Heart right ventricle (tissue), 16 donors: ENCODE measurements around the gene AFG1L. TPM values are rescaled to one million over a fixed set of nuclear protein-coding genes. Genes with fewer than 3 reads are reported as not detected.

Source experiments
- ATAC-seq, 8 donors: fragments of 200-7000 bp; cut with Tn5 transposase; one replicate each; pipeline ENCODE4 v1.9.1; 2020; ENCODE audit warnings: mild to moderate bottlenecking in 8 of 8, moderate library complexity in 8 of 8, moderate number of reproducible peaks in 1 of 8
- DNase-seq, 2 donors: peaks; one replicate each; pipeline ENCODE4 v3.0.0-alpha.2; 2020
- H3K27ac ChIP-seq, 10 donors: fragments of 200-600 bp; sonication (generic) in 2 of 10; one replicate each; pipeline versions ENCODE4 v1.5.0 to v1.8.0; 2020 to 2022; ENCODE audit warnings: mild to moderate bottlenecking in 3 of 10
- H3K27me3 ChIP-seq, 7 donors: fragments of 200-600 bp; one replicate each; pipeline ENCODE4 v1.8.0; 2021 to 2022; ENCODE audit warnings: mild to moderate bottlenecking in 2 of 7
- H3K36me3 ChIP-seq, 9 donors: fragments of 200-600 bp; sonication (generic) in 1 of 9; one replicate each; pipeline versions ENCODE4 v1.5.0 to v1.8.0; 2020 to 2022; ENCODE audit warnings: mild to moderate bottlenecking in 2 of 9
- H3K4me1 ChIP-seq, 9 donors: fragments of 200-600 bp; sonication (generic) in 1 of 9; one replicate each; pipeline versions ENCODE4 v1.5.0 to v1.8.0; 2020 to 2022; ENCODE audit warnings: mild to moderate bottlenecking in 4 of 9
- H3K4me3 ChIP-seq, 10 donors: fragments of 200-600 bp; sonication (generic) in 2 of 10; one replicate each; pipeline versions ENCODE4 v1.5.0 to v1.8.0; 2020 to 2022; ENCODE audit warnings: mild to moderate bottlenecking in 7 of 10, moderate library complexity in 2 of 10
- H3K9me3 ChIP-seq, 11 donors: fragments of 200-600 bp in 10 of 11; sonication (generic) in 2 of 11; one replicate each; pipeline versions ENCODE4 v1.5.0 to v1.8.0; 2013 to 2022; ENCODE audit warnings: mild to moderate bottlenecking in 2 of 11, control low read depth in 1 of 11, moderate library complexity in 1 of 11
- CTCF ChIP-seq, 9 donors: fragments of 200-600 bp; sonication (generic) in 2 of 9; IDR thresholded peaks; one replicate each; pipeline versions ENCODE4 v1.5.0 to v1.8.0; 2021 to 2022; ENCODE audit warnings: antibody characterized with exemption in 9 of 9, mild to moderate bottlenecking in 5 of 9, moderate library complexity in 1 of 9
- WGBS, 2 donors: extraction: QIAGEN DNeasy Blood & Tissue Kit; methylation state at CpG; one replicate each; pipeline ENCODE4 v1.1.7; 2013; ENCODE audit warnings: inconsistent platforms in 1 of 2; 5-methylcytosine and 5-hydroxymethylcytosine counted together
- intact Hi-C, 10 donors: fragments of 100-400 bp; cut with DNase I; formaldehyde crosslinking; loops; one replicate each; pipeline versions ENCODE4 v1.11.1 to v1.14.2; 2022
- polyA plus RNA-seq, 2 donors: library from polyadenylated mRNA; stranded (reverse); fragments of 200-250 nt; gene quantifications; one replicate each; pipeline ENCODE4 v1.2.3, GENCODE V29; 2013
- total RNA-seq, 10 donors: library from RNA; stranded (reverse); fragmentation: NEBNext Ultra II Directional in 3 of 10; extraction: Animal tissue kit (Norgen Biotek cat#: 25700) in 3 of 10; gene quantifications; one replicate each; pipeline versions ENCODE4 v1.2.1 to v1.2.4, GENCODE V29; 2021 to 2023
- donor health status: Arrhythmogenic right ventricular cardiomyopathy.
- donor health status: ischemic (EF 13 %, LVEDD 7.1; RV severe dilation, severe dysfunction).
- donor health status: healthy with polysubstance abuse.
- donor health status: DM: no; HTN: yes; CAD: no.
- donor health status: DM: no; HTN: no; CAD: no.
- donor health status: ischemic (EF 25% LVEDD 6.9; RV normal size, moderate dysfunction).
- donor health status: ischemic (EF 25% LVEDD 5.7; RV mildly dilated, moderate dysfunction).
- donor health status: healthy.
- donor health status: DM: yes; HTN: yes; CAD: no.
- donor health status: Ischemic cardiomyopathy.
- donor health status: ischemic (EF 35%, LVEDD 5.7; RV mildly dilated, moderate dysfunction).
- donor health status: nonischemic (EF 11% LVEDD 7.7; RV severe dilation, severe dysfunction).
- donor health status: DM: yes; HTN: yes; CAD: no.
- donor health status: PGD.
- donor health status: ischemic (EF 29% LVEDD 5.4; RV normal size, mild dysfunction).
- donor health status: nonischemic (EF 23%, LVEDD 6.1; RV moderate dilation, normal function).

Gene AFG1L
- total and polyA plus RNA-seq, 12 donors: 1.9 to 18.8 (median 12.8) TPM

DNA sequence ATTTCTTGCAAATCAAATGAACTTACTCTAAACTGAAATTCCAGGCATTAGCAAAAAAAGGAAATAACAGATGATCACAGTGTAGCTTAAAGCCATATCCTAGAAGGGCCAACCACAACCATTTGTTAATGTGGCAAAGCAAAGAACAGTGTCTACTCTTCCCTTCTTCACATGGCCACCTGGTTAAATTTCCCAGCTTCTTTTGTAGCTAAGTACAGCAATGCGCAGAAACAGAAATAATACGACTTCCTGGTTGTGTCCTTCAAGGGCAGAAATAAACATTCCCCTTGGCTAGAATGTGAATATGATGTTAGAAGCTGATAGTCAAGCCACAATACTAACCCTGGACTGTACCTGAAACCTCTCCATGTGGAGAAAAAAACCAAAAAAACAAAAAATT is 43.6 kb upstream of the AFG1L start:
- peaks cover 0 to 10% (median 0%) of the 10 kb centered on the region in 9 donors for H3K36me3 ChIP-seq
- no peaks in the 10 kb centered on the region for H3K9me3 ChIP-seq
- H3K4me3 ChIP-seq: no peak overlapping the region
- no peak overlapping the region for H3K27ac ChIP-seq
- no peaks in the 10 kb centered on the region for H3K27me3 ChIP-seq
- TF ChIP-seq CTCF (IDR thresholded peaks at IDR 0.05): no peak
- 74 to 79% methylated on average over 2 of the region's 2 CpGs for WGBS, 2 donors
- peaks cover 4 to 79% (median 52%) of the 10 kb centered on the region in 9 donors for H3K4me1 ChIP-seq
- ATAC-seq: no peak
- intact Hi-C loops: no loop called here
- no peak for DNase-seq

- Histone ChIP-seq H3K4me1 (peaks cover 4 to 85% (median 60%) of the 10 kb centered on the region in 9 donors), H3K9me3 (no peaks in the 10 kb centered on the region), H3K27me3 (no peaks in the 10 kb centered on the region), H3K4me3 (no peak overlapping the region), H3K36me3 (peaks cover 0 to 18% (median 0%) of the 10 kb centered on the region in 9 donors), H3K27ac (no peak overlapping the region)
- 74 to 81% methylated on average over 5 of the region's 5 CpGs for WGBS, 2 donors
- DNase-seq: no peak
- intact Hi-C loops: no loop called here
- no peak for TF ChIP-seq CTCF (IDR thresholded peaks at IDR 0.05)
- no peak for ATAC-seq
These were observed 42.8 kb upstream of the AFG1L start for GRCh38 chr6:108252055-108252454.

DNA sequence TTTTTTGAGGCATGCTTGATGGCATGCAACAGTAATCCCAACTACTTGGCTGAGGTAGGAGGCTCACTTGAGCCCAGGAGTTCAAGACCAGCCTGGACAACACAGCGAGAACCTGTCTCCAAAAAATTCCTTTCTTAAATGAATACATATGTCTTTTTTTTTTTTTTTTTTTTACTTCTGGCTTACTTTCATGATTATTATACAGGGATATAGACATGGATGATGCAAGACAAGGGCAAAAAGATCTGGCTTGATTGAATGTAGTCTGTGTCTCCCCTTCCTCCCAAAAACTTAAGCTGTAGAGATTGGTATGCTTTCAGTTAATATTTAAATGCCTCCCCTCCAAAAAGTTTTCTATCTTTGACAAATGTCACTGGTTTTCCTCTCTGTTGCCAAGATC is 41.6 kb upstream of the AFG1L start:
- DNase-seq (no peak), ATAC-seq (no peak)
- WGBS, 2 donors: 97 to 100% methylated on average over 1 of the region's 1 CpG
- intact Hi-C loops: no loop called here
- Histone ChIP-seq H3K9me3 (no peaks in the 10 kb centered on the region), H3K4me1 (peaks cover 4 to 90% (median 67%) of the 10 kb centered on the region in 9 donors), H3K27me3 (no peaks in the 10 kb centered on the region), H3K36me3 (peaks cover 0 to 18% (median 0%) of the 10 kb centered on the region in 9 donors), H3K27ac (no peak overlapping the region), H3K4me3 (no peak overlapping the region)
- no peak for TF ChIP-seq CTCF (IDR thresholded peaks at IDR 0.05)

DNA sequence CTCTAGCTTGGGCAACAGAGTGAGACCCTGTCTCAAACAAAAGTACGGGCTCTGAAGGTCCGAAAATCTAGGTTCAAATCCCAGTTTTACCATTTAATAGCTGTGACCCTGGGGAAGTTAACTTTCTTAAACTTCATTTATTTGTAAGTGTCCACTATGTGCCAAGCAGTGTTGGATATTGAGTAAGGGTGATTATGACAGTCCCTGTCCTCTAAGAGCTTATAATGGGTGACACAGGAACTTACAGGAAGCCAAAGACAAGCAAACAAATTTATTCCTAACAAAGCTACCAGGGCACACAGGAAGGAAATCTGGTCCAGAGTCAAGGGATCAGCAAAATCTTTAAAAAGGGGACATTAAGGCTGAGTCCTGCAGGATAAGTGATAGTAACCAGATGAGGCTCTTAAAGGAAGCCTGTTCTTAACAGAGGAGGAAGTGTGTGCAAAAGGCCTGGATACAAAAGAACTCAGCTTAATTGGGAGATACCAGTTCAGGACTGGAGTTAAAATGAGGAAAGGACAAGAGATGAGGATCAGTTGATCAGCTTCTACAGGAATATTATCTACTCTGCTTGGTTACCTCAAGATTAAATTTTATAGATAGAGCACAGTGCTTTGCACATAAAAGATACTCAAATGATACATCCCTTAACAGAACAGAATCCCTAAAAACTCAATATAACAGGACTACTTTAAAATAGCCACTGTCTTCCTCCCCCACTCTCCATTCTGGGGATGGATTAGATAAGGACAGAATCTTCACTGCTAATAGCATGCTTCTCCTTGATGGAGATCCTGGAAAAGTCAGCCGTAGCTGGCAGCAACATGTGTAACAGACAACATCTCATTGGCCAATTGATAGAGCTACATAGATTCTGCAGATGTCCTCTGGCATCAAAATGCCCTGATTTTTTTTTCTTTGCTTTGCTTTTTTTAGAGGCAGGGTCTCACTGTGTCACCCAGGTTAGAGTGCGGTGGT is 40.1 kb upstream of the AFG1L start:
- peak overlapping the region in 1 of 10 donors; percentile 67 for H3K27ac ChIP-seq
- no peak for DNase-seq
- peak in 2 of 8 donors; percentile 36 to 70 for ATAC-seq
- intact Hi-C loops: no loop called here
- no peak overlapping the region for H3K4me3 ChIP-seq
- TF ChIP-seq CTCF (IDR thresholded peaks at IDR 0.05): no peak
- no peaks in the 10 kb centered on the region for H3K27me3 ChIP-seq
- peaks cover 4 to 93% (median 75%) of the 10 kb centered on the region in 9 donors for H3K4me1 ChIP-seq
- WGBS, 2 donors: 78 to 83% methylated on average over 4 of the region's 4 CpGs
- H3K36me3 ChIP-seq: peaks cover 0 to 18% (median 0%) of the 10 kb centered on the region in 9 donors
- H3K9me3 ChIP-seq: no peaks in the 10 kb centered on the region
